Right forelimb (tissue), 1 donor: Measurements from ENCODE around the gene SCRT2.
"Not testable (repeated sequence)": the region's sequence is repeated elsewhere in the genome, so short reads cannot be mapped to it uniquely, and the experiment has no call there.

Experiments used
- DNase-seq: peaks from one replicate; pipeline ENCODE4 v3.0.0-alpha.2; 2018

SCRT2 gene

GRCh38 chr20:650954-651353 is 24.6 kb downstream of the SCRT2 start:
- DNase-seq = no peak

- no peak for DNase-seq
Observed at GRCh38 chr20:650281-650680, 25.3 kb downstream of the SCRT2 start.

GRCh38 chr20:647479-648019 is 28.1 kb downstream of the SCRT2 start:
- DNase-seq = no peak

GRCh38 chr20:646868-647233 is 28.8 kb downstream of the SCRT2 start:
- no peak for DNase-seq

- DNase-seq = no peak
Observed at GRCh38 chr20:646107-646867, 29.3 kb downstream of the SCRT2 start.

GRCh38 chr20:645318-646106 is 30.1 kb downstream of the SCRT2 start:
- DNase-seq = peak; percentile 90

- no peak for DNase-seq
Observed at GRCh38 chr20:644692-645317, 30.8 kb downstream of the SCRT2 start.

GRCh38 chr20:642398-643174 is 33.0 kb downstream of the SCRT2 start:
- peak; percentile 77 for DNase-seq

- DNase-seq = not testable (repeated sequence)
Observed at GRCh38 chr20:642013-642397, 33.6 kb downstream of the SCRT2 start.

GRCh38 chr20:641516-641875 is 34.1 kb downstream of the SCRT2 start:
- no peak for DNase-seq

GRCh38 chr20:640674-641515 is 34.7 kb downstream of the SCRT2 start:
- DNase-seq = no peak

- no peak for DNase-seq
Observed at GRCh38 chr20:638579-638978, 37.0 kb downstream of the SCRT2 start.

GRCh38 chr20:637559-637958 is 38.0 kb downstream of the SCRT2 start:
- no peak for DNase-seq

GRCh38 chr20:635893-636338 is 39.7 kb downstream of the SCRT2 start:
- DNase-seq = no peak

- no peak for DNase-seq
Observed at GRCh38 chr20:635028-635892, 40.3 kb downstream of the SCRT2 start.

GRCh38 chr20:634148-634925 is 41.3 kb downstream of the SCRT2 start:
- no peak for DNase-seq

GRCh38 chr20:631101-631500 is 44.5 kb downstream of the SCRT2 start:
- DNase-seq = no peak

GRCh38 chr20:626579-626978 is 49.0 kb downstream of the SCRT2 start:
- DNase-seq = no peak

- no peak for DNase-seq
Observed at GRCh38 chr20:625360-625932, 50.2 kb downstream of the SCRT2 start.

- no peak for DNase-seq
Observed at GRCh38 chr20:623704-624103, 51.9 kb downstream of the SCRT2 start.
